Measurements from ENCODE around the gene ADGRB2.

Gene ADGRB2

DNA sequence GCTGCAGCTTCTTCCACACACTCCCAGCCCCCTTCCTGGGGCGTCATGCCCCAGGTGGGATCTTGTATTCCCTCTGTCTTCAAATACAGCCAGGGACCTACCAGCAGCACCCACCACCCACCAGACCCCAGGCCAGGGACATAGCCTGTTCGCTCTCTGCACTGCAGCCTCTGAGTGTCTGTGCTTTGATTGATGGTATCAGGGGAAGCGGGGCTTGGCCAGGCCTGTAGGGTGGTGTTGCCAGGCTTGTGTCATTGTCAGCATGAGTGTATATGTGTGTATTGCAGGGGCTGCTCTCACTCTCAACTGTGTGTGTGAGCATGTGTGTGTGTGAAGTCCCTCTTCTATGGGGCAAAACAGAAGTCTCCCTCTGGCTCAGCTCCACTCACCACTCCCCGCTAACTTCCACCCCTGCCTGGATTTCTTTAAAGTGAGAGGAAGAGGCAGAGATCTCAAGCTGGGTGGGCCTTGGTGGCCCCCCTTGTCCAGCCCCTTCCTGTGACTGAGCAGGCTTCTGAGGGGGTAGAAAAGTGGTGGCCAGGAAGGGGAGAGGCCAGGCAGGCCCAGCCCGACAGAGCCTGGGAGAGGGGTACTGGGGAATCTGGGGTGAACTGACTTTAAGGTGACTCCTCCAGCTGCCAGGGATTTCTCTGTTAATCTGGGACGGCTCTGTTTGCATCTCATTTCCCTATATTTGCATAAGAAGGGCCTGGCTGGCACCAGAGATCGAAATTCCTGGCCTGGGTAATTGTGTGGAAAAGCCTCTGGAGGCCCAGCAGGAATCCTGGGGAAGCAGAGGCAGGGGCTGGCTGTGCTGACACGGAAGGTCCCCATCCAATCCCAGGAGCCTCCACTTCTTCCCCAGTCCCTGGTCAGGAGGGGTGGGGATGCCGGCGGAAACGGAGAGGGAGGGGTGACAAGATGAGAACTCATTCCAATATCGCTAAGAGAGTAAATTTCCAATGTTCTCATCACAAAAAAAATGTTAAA lies 18.6 kb upstream of the ADGRB2 start:
- peak; percentile 89 to 96 for DNase-seq

DNA sequence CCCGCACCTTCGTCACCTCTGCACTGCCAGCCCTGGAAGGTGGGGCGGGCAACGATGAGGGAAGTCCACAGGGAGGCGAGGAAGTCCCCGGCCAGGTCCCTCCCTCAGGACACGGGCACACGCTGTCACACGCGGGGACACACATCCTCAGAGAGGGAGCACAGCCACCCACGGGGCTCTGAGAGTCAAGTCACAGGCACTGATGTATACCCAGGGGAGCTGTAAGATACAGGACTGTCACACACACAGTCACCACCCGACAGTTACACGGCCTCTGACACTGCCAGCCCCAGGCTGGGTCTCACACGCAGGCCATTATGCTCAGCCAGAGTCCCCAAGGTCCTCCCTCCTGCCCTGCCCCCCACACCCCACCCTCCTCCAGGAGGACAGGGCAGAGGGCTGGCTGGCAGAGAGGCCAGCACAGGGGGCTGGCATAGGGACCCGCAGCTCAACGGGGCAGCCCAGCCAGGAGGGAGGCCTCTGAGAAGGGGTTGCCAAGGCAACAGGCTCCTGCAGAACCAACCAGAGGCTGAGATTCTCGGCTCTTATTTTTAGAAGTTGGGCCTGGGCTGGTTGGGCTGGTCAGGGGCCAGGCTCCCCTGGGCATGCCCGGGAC lies 17.7 kb upstream of the ADGRB2 start:
- peak in 1 of 2 experiments; percentile 59 for DNase-seq

DNA sequence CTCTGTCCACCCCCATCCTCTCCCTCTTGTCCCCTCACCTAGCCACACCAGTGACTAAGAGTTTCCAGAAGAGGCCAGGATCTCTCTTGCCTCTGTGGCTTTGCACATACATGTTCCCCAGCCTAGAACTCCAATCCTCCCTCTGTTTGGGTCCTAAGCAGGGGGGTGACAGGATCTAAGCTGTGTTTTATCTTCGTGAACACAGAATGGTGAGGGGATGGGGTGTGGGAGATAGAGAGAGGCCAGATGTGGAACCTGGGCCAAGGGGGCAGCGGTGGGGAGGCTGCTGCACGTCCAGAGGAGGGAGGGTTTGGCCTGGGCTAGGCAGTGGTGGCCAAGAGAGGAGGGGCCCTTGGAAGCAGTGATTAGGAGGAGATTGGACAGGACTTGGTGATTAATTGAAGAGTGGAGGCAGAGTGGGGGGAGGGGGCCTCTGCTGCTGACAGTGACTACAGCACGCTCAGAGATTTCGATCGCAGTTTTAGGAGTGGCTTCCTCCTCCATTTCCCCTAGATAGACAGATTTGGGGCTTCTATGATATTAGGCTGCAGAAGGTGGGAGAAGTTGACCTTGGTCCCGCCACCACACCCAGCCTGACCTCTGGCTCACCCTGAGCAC lies 17.1 kb upstream of the ADGRB2 start:
- no peak for DNase-seq

DNA sequence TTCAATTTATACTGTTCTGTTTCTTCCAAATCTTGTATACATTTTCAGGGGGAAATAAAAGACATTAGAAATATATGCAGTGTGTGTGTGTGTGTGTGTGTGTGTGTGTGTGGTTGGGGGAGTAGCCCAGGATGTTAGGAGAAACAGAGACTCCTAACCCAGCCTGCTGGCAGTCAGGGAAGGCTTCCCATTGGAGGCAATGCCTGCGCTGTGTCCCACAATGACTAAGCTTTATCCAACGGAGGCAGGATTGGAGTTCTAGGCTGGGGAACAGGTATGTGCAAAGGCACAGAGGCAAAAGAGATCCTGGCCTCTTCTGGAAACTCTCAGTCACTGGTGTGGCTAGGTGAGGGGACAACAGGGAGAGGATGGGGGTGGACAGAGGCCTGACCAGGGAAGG lies 16.5 kb upstream of the ADGRB2 start:
- DNase-seq: no peak

DNA sequence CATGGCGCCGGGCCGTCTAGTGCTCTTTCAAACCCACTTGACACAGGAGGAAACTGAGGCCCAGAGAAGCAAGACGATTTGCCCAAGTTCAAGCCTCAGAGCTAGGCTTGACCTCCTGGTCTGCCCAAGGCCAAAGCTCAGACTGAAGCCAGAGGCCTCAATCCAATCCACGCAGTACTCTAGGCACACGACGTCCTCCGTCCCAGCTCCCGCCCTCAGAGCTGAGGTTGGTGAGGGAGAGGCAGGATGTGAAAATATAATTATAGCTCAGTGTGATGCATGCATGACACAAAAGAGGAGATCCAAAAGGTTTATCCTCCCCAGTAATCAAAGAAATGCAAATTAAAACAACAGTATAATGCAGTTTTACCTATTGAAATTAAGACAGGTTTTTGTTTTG lies 15.5 kb upstream of the ADGRB2 start:
- no peak for DNase-seq

DNA sequence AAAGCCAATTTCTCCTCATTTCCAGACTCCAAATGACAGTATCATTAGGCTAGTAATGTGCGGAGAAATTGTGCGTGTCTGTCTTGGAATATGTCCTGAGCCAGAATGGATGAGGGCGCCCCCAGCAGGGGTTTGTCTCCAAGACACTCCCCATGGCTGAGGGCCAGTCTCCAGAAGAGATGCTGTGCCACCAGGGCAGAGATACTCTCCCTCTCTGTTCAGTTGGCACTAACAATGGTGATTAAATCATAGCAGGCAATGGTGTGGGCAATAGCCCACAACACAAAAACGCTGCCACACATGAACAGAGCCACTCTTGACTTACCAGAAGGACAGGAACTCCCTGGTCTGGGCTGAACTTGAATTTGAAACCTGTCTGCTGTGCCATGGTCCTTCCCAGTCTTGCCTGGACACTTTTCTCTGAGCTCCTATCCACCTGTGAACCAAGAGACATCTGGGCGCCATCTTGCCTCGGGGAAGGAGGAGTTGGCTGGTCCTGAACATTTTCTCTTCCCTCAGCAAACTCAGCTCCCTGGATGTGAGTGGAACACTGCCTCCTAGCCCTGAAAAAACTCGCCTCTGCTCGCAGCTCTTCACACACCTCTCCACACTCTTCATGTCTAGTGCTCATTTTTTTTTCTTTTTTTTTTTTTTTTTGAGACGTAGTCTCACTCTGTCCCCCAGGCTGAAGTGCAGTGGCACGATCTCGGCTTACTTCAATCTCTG lies 14.8 kb upstream of the ADGRB2 start:
- no peak for DNase-seq

DNA sequence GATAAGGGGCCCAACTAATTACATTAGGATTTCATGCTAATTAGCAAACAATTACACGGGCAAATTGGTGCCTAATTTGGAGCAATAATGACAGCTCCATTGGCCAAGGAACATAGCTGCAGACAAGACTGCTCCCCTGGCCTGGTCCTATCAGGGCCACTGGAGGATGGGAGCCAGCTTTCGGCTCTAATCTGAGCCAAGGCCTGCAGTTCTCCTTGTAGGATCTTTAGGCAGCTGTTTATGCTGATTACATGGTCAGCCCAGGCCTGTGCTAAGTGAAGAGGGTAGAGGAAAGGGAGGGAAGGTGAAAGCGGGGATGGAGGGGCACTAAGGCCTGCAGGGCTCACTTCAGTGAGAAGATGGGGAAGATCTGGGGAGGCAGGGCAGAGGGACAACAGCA lies 12.4 kb upstream of the ADGRB2 start:
- no peak for DNase-seq

DNA sequence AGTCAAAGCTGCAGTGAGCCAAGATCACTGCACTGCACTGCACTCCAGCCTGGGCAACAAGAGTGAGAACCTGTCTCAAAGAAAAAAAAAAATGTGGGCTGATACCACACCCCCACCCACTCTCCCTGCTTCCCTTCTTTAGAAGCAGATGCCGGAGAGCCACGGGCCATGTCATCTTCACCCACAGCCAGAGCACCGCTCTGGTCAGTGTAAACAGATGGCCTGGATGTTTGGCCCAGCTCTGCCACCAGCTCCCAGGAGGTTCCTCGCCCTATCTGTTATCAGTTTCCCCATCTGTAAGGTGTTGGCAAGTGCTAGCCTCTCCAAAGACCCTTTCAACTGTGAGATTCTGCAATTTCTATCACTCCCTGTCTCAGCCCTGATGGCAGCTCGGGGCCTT lies 11.9 kb upstream of the ADGRB2 start:
- no peak for DNase-seq

DNA sequence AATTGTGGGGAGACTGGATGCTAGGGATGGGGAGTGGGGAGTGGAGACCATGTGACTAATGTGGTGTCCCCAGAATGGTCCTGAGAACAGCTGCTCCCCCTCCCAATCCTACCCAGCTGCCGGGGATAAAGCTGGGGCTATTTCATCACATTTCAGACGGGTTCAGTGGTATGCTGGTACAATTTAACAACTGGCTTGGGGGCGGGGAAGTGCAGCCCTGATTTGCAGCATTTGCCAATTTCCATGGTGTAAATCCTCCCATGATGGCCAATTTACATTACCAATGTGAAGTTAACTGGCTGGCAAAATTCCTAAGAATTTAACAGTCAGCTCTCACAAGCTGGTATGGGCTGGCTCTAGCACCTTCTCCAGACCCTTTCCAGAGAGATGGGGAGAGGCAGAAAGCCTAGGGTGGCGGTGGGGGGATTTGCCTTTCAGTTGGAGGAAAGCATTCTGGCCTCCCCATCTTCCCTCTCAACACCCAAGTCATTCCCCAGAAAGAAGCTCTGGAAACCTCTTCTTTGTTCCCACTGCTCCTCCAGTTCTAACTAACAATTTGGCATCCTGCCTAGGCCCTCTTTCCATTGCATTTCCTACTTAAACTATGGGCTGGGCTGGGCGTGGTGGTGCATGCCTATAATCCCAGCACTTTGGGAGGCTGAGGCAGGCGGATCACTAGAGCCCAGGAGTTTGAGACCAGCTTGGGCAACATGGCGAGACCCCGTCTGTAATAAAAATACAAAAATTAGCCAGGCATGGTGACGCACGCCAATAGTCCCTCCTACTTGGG lies 11.3 kb upstream of the ADGRB2 start:
- no peak for DNase-seq

DNA sequence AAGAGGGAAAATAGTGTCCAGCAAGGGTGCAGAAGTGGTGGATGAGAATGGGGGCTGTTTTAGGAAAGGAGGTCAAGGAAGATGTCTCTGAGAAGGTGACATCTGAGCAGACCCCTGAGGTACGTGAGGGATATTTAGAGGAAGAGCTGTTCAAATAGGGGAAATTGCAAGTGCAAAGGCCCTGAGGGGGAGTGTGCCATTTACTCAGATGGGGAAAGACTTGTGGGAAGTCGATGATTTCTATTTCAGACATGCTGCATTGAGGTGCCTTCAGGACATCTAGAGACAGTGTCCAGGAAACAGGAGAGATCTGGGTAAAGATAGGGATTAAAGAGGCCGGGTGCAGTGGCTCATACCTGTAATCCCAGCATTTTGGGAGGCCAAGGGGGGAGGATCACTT lies 10.4 kb upstream of the ADGRB2 start:
- DNase-seq: no peak

DNA sequence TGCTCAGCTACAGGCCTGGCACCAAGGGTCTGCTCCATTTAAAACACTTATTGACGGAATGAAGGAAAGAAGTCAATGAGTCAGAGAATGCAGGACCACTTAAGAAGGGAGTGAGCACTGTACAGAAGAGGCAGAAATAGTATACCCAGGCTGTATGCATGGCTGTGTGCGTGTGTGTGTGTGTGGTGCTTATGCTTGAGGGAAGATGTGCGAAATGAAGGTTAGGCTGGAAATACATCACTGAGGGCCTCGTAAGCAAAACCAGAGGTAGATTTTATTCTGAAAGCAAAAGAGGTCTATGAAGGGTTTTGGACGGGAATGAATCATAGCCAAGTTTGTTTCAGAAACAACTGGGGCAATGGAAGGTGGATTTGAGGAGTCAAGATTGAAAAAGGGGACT lies 9.7 kb upstream of the ADGRB2 start:
- no peak for DNase-seq

DNA sequence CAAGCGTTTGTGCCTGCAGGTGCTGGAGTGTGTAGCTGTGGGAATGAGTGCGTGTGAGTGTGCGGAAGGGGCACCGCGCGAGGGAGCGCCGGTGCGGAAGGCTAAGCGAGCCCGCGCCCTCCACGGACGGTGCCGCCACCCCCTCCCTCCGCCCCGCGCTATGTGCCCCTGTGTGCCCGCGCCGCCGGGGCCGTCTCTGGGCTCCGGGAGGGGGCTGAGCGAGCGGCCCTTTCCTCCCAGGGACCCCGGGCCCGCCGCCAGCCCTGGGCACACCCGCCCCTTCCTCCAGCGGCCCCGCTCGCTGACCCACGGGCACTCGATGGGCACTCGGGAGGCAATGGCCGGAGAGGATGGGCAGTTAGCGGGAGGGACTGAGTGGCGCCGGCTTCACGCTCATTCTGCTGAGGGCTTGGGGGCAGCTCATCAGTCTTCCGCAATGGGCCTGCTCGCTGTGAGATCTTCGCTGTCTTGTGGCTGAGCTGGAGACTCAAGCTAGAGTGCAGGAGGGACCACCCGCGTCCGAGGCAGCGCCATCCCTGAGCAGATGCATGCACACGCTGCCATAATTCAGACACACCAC lies 8.6 kb upstream of the ADGRB2 start:
- no peak for DNase-seq

DNA sequence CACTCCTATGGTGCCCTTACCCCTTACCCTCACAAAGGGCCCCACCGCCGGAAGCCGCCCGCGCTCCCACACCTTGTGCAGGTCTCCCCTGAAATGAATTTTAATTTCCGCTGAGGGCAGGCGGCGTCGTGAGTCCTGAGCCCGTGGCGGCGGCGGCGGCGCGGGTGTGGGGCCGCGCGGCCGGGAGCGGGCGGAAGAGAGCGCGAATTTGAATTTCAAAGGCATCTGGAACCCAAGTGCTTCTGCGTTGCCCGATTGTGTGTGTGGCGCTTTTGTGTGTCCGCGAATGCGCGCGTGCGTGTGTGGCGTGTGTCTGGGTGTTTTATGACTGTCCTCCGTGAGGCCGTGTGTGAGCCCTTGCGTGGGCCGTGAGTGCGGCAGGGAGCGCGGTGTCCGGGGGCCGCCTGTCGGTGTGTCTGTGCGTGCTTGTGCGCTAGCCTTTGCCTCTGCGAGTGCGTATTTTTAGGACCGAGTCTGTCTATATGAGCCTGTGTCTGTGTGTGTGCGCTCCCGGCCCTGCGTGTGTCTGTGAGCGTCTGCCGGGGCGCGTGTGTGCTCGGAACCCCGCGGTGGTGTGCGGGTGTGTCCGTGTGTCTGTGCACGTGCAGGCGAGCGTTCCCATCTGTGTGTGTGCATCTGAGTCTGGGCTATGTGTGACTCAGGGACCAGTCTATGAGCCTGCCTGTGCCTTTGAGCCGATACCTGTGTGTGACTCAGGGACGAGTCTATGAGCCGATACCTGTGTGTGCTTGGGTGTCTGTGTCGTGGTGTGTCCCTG lies 7.9 kb upstream of the ADGRB2 start:
- peak in 1 of 2 experiments; percentile 70 for DNase-seq

DNA sequence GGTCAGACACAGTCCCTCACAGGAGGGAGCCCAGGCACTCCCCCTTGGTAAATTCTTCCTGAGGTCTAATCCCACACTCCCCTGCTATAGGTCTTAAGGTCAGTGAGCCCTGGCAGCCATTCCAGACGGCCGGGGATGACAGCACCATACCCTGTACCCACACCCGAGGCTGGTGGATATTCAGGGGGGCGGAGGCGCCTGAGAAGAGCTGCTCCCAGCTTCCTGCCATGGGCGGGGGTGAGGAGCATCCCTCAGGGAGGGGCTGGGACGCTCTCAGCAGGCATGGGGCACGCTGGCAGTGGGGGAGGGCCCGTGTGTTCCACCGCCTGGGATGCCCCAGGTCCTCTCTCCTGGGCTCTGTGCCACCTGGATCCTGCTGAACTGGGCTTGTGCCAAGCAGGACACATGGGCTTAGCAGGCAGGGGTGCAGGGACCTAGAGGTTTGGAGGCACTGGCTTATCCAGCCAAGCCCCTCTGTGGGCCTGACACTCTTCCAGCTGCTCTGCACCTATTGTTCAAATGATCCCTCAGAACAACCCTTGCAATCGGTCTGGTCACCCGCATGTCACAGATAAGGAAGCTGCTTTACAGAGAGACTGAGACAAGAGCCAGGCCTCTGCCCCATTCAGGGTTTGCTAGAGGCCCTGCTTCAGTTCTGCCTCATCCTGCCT lies 5.7 kb upstream of the ADGRB2 start:
- no peak for DNase-seq

DNA sequence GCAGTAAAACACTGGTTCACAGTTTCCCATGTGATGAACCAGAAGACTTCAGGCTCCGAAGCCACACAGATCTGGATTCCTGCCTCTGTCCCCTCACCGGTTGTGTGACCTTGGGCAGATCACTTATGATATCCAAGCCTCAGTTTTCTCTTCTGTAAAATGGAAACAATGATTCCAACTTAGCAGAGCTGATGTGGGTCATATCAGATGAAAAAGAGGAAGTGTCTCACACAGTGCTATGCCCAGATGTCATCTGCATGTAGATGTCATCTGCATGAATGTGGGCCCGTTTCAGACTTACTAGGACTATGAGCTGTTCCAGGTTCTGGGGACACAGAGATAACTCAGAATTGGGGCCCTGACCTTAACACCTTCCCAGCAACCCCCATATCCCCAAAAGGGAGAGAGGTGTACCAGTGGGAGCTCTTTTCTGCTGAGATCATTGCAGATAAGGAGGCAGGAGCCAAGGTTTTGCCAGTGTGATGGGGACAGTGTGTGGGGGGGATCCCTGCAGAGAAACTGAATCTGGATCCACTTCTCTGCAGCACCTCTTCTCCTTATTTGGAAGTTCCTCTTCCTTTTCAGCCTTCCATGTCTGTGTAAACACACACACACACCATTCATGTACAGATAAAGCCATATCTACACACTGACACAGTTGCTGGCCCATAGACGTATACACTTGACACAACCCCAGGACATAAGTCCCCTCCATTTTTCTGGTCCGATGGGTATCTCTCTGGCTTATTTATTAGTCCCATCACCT lies 5.0 kb upstream of the ADGRB2 start:
- no peak for DNase-seq

DNA sequence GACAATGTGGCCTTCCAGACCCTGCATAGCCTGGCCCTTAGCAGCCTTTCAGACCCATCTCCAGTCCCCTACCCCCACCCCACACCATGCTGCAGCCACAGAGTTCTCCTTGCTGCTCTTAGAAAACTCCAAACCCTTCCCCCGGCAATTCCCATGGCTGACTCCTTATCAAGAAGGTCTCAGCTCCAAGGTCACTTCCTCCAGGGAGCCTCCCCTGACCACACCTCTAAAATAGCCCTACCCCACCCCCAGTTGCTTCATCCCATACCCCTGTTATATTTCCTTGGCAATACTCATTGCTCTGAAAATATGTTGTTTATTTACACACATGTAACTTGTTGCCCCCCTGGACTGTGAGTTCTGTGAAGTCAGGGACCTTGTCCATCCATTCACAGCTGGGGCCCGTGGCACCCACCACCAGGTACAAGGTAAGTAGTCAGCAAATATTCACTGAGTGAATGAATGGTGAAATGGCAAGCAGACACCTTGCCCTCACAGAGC lies 4.3 kb upstream of the ADGRB2 start:
- no peak for DNase-seq

DNA sequence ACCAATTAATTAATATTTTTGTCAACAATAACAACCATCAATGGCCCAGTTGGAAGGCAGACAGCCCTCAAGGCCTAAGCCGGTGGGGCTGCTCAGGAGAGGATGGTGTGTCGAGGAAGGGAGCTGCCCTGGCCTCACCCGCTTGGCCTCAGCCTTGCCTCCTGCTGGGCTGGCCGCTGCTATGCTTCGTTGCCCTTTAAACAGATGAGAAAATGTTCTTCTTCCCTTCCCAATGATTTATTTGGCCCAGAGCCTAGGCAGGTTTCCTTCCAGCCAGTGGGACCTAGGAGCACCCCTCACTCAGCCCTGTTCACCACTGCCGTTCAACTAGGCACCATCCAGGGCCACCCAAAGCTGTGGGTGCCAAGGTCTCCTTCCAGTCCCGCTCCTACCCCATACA lies 3.1 kb upstream of the ADGRB2 start:
- DNase-seq: peak in 1 of 2 experiments; percentile 52

DNA sequence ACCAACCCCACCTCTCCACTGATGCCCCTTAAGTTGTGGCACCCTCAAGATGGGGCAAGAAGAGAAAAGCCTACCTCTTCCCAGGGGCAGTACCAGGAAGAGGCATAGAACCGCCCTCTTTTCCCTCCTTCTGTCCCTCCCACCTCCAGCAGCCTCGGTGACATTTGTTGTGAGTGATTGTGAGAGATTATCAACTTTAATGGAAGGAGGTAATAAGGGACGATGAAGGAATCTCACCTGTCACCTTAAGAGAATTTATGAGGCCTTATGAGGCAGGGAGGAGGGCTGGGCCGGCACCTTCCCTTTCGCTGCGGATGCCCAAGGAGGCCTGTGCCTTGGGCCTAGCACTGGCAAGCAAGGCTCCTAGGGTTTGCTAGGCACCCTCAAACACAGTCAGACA lies 1.4 kb upstream of the ADGRB2 start:
- peak in 1 of 2 experiments; percentile 54 for DNase-seq

DNA sequence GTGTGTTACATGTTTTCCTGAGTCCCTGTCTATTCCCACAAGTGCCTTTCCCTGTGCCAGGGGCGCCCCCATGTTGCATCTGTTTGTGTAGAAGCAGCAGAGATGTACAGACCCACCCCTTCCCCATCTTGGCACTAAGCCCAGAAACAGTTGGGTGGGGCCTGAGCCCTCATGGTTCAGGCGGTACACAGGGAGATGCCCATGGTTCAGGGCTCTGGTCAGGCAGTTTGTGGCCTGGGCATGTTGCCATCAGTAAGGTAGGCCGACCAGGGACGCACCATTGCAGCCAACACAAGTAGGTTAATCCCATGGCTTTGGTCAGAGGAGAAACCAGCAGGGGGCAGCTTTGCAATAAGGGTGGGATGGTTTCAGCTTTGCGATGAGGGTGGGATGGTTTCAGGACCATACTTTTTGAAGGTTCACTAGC lies 914 bp upstream of the ADGRB2 start:
- peak; percentile 70 to 82 for DNase-seq
